MM.1S (cell line): Measurements from ENCODE around the gene POLR2E.

ENCODE experiments used
- DNase-seq: peaks from one replicate; pipeline ENCODE4 v3.0.0-alpha.2; 2015
- H2AFZ ChIP-seq: fragments of 300-600 bp; sonication (generic); 2 replicates; pipeline ENCODE4 v1.6.0; 2016; ENCODE audit warnings: antibody characterized with exemption, low read length
- H3F3A ChIP-seq: fragments of 300-600 bp; sonication (generic); 2 replicates; pipeline ENCODE4 v1.6.1; 2016; ENCODE audit warnings: mild to moderate bottlenecking, antibody characterized with exemption, low read length, moderate library complexity, mixed read lengths; ENCODE audit not compliant: insufficient read depth
- H3K27ac ChIP-seq: fragments of 300-600 bp; sonication (generic); 2 replicates; pipeline ENCODE4 v1.5.1; 2016; ENCODE audit warnings: mild to moderate bottlenecking, low read length
- H3K27me3 ChIP-seq: fragments of 300-600 bp; sonication (generic); replicated peaks from 2 replicates; pipeline ENCODE4 v1.6.0; 2016; ENCODE audit warnings: low read length; ENCODE audit not compliant: insufficient read depth
- H3K36me3 ChIP-seq: fragments of 300-600 bp; sonication (generic); replicated peaks from 2 replicates; pipeline ENCODE4 v1.6.1; 2016; ENCODE audit warnings: mild to moderate bottlenecking, low read length, mixed read lengths; ENCODE audit not compliant: insufficient read depth
- H3K4me1 ChIP-seq: fragments of 300-600 bp; sonication (generic); 2 replicates; pipeline ENCODE4 v1.6.1; 2016; ENCODE audit warnings: low read length, mixed read lengths
- H3K4me2 ChIP-seq: fragments of 300-600 bp; sonication (generic); 2 replicates; pipeline ENCODE4 v1.6.0; 2016; ENCODE audit warnings: low read depth, low read length
- H3K4me3 ChIP-seq: fragments of 300-600 bp; sonication (generic); 2 replicates; pipeline ENCODE4 v1.5.1; 2016; ENCODE audit warnings: low read length, mixed read lengths
- H3K79me2 ChIP-seq: fragments of 300-600 bp; sonication (generic); 2 replicates; pipeline ENCODE4 v1.6.1; 2016; ENCODE audit warnings: mixed run types, low read length, mixed read lengths
- H3K9ac ChIP-seq: fragments of 300-600 bp; sonication (generic); 2 replicates; pipeline ENCODE4 v1.6.1; 2016; ENCODE audit warnings: low read length, mixed read lengths
- H3K9me2 ChIP-seq: fragments of 300-600 bp; sonication (generic); replicated peaks from 2 replicates; pipeline ENCODE4 v1.6.1; 2016; ENCODE audit warnings: mild to moderate bottlenecking, low read length, mixed read lengths; ENCODE audit not compliant: insufficient read depth
- H3K9me3 ChIP-seq: fragments of 300-600 bp; sonication (generic); replicated peaks from 2 replicates; pipeline ENCODE4 v1.6.1; 2016; ENCODE audit warnings: mild to moderate bottlenecking, low read length, mixed read lengths; ENCODE audit not compliant: insufficient read depth
- H4K20me1 ChIP-seq: fragments of 300-600 bp; sonication (generic); 2 replicates; pipeline ENCODE4 v1.6.1; 2016; ENCODE audit warnings: mild to moderate bottlenecking, low read length, moderate library complexity, mixed read lengths; ENCODE audit not compliant: insufficient read depth
- EZH2 ChIP-seq: fragments of 300-600 bp; sonication (generic); optimal IDR thresholded peaks from 2 replicates; pipeline ENCODE3; 2017; ENCODE audit warnings: low read depth, mild to moderate bottlenecking, antibody characterized with exemption, low read length, mixed read lengths
- EZH2phosphoT487 ChIP-seq: fragments of 300-600 bp; sonication (generic); IDR thresholded peaks from 2 replicates; pipeline ENCODE4 v1.6.1; 2018; ENCODE audit warnings: antibody characterized with exemption, low read length
- TF ChIP-seq, protein P1 (sequence below): fragments of 300-600 bp; sonication (generic); IDR thresholded peaks from 2 replicates; pipeline ENCODE4 v1.5.1; 2016; ENCODE audit warnings: antibody characterized with exemption, low read length, mixed read lengths

The POLR2E gene

GRCh38 chr19:1141944-1142343 is 46.8 kb upstream of the POLR2E start:
- H4K20me1 ChIP-seq, result no peaks in the 10 kb centered on the region
- H3K4me1 ChIP-seq, result no peaks in the 10 kb centered on the region
- no peak overlapping the region for H3K27ac ChIP-seq
- H3K4me3 ChIP-seq, result no peak overlapping the region
- H2AFZ ChIP-seq, result no peak overlapping the region
- H3K4me2 ChIP-seq, result no peak overlapping the region
- H3K9me2 ChIP-seq, result no peaks in the 10 kb centered on the region
- TF ChIP-seq EZH2phosphoT487 (no peak), EZH2 (no peak)
- TF ChIP-seq, protein P1, sequence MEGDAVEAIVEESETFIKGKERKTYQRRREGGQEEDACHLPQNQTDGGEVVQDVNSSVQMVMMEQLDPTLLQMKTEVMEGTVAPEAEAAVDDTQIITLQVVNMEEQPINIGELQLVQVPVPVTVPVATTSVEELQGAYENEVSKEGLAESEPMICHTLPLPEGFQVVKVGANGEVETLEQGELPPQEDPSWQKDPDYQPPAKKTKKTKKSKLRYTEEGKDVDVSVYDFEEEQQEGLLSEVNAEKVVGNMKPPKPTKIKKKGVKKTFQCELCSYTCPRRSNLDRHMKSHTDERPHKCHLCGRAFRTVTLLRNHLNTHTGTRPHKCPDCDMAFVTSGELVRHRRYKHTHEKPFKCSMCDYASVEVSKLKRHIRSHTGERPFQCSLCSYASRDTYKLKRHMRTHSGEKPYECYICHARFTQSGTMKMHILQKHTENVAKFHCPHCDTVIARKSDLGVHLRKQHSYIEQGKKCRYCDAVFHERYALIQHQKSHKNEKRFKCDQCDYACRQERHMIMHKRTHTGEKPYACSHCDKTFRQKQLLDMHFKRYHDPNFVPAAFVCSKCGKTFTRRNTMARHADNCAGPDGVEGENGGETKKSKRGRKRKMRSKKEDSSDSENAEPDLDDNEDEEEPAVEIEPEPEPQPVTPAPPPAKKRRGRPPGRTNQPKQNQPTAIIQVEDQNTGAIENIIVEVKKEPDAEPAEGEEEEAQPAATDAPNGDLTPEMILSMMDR, result no peak
- no peaks in the 10 kb centered on the region for H3F3A ChIP-seq
- H3K79me2 ChIP-seq, result peaks cover 6% of the 10 kb centered on the region; the same call in 1 of the 2 replicates
- H3K27me3 ChIP-seq, result no peaks in the 10 kb centered on the region
- no peaks in the 10 kb centered on the region for H3K9me3 ChIP-seq
- H3K36me3 ChIP-seq, result 0 out of 2 replicates have a peak, but pooled peaks cover 3% of the 10 kb centered on the region
- no peak overlapping the region for H3K9ac ChIP-seq
- no peak for DNase-seq

- Histone ChIP-seq H3F3A (no peaks in the 10 kb centered on the region), H4K20me1 (no peaks in the 10 kb centered on the region)
Observed at GRCh38 chr19:1140272-1141027, 45.3 kb upstream of the POLR2E start.

DNA sequence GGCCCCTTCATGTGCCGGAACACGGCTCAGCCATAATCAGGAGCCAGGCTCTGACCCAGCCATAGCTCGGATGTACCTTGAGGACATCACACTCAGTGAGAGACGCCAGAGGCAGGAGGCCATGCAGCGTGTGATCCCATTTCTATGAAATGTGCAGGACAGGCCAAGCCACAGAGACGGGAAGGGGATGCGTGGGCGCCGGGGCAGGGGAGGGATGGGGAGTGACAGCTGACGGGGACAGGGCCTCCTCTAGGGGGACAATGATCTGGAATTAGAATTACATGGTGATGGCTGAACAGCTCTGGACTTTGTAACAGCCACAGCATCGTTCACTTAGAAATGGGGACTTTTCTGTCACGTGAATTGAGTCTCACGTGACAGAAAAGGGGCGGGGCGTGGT is 44.0 kb upstream of the POLR2E start:
- no peaks in the 10 kb centered on the region for H3K9me3 ChIP-seq
- H3K27ac ChIP-seq, result no peak overlapping the region
- H3K9ac ChIP-seq, result no peak overlapping the region
- H2AFZ ChIP-seq, result no peak overlapping the region
- TF ChIP-seq EZH2, result no peak
- H4K20me1 ChIP-seq, result no peaks in the 10 kb centered on the region
- DNase-seq, result no peak
- H3F3A ChIP-seq, result 0 out of 2 replicates have a peak, but pooled peaks cover 3% of the 10 kb centered on the region
- H3K79me2 ChIP-seq, result peaks cover 9% of the 10 kb centered on the region
- H3K4me2 ChIP-seq, result no peak overlapping the region
- H3K9me2 ChIP-seq, result no peaks in the 10 kb centered on the region
- H3K4me1 ChIP-seq, result 0 out of 2 replicates have a peak, but pooled peaks cover 3% of the 10 kb centered on the region
- H3K4me3 ChIP-seq, result no peak overlapping the region
- 0 out of 2 replicates have a peak, but pooled peaks cover 3% of the 10 kb centered on the region for H3K36me3 ChIP-seq
- H3K27me3 ChIP-seq, result no peaks in the 10 kb centered on the region

More at GRCh38 chr19:1140272-1141027, 45.3 kb upstream of the POLR2E start:
- Histone ChIP-seq H2AFZ (no peak overlapping the region), H3K79me2 (peaks cover 6% of the 10 kb centered on the region; the same call in 1 of the 2 replicates), H3K4me1 (no peaks in the 10 kb centered on the region), H3K4me2 (no peak overlapping the region), H3K9me2 (no peaks in the 10 kb centered on the region), H3K9me3 (no peaks in the 10 kb centered on the region), H3K4me3 (no peak overlapping the region), H3K27ac (no peak overlapping the region), H3K27me3 (no peaks in the 10 kb centered on the region), H3K9ac (no peak overlapping the region), H3K36me3 (0 out of 2 replicates have a peak, but pooled peaks cover 3% of the 10 kb centered on the region)
- DNase-seq, result no peak
- no peak for TF ChIP-seq EZH2
- TF ChIP-seq, protein P1, result no peak
- no peak for TF ChIP-seq EZH2phosphoT487

DNA sequence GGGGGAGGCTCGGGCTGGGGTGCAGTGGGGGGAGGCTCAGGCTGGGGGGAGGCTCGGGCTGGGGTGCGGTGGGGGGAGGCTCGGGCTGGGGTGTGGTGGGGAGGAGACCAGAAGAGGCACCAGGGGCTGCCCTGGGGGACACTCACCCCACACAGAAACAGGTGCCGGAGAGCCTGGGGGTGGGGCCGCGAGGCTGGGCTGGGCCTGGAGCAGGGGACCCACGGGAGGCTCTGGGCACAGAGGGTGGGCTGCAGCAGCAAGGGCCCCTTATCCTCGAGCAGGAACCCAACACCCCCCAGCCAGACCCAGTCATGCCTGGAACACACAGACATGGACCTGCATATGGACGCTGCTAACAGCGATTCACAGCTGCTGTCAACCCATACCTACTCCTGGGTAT is 42.9 kb upstream of the POLR2E start:
- Histone ChIP-seq H3K9me2 (no peaks in the 10 kb centered on the region), H3K36me3 (no peaks in the 10 kb centered on the region)
- TF ChIP-seq, protein P1, result no peak
- TF ChIP-seq EZH2phosphoT487 (no peak), EZH2 (no peak)

More for the DNA sequence above, 42.9 kb upstream of the POLR2E start:
- no peak overlapping the region for H3K27ac ChIP-seq
- peaks cover 8% of the 10 kb centered on the region; the same call in 1 of the 2 replicates for H3K4me1 ChIP-seq
- H4K20me1 ChIP-seq, result no peaks in the 10 kb centered on the region
- no peak overlapping the region for H3K4me3 ChIP-seq
- peaks cover 5% of the 10 kb centered on the region for H3F3A ChIP-seq
- H2AFZ ChIP-seq, result no peak overlapping the region
- H3K4me2 ChIP-seq, result no peak overlapping the region
- peaks cover 16% of the 10 kb centered on the region for H3K79me2 ChIP-seq
- H3K9me3 ChIP-seq, result no peaks in the 10 kb centered on the region
- H3K9ac ChIP-seq, result no peak overlapping the region
- no peak for DNase-seq
- H3K27me3 ChIP-seq, result no peaks in the 10 kb centered on the region
